Pancreas (tissue), 10 donors: Measurements from ENCODE around the gene INF2. TPM values are rescaled to one million over a fixed set of nuclear protein-coding genes. Genes with fewer than 3 reads are reported as not detected.

ENCODE experiments used
- ATAC-seq, 4 donors: fragments of 200-7000 bp; cut with Tn5 transposase; one replicate each; pipeline versions ENCODE4 v1.8.0 to v1.9.1; 2020; ENCODE audit warnings: mild to moderate bottlenecking in 4 of 4, moderate library complexity in 4 of 4
- DNase-seq, 6 donors: peaks; one replicate each; pipeline ENCODE4 v3.0.0-alpha.2; 2020
- FAIRE-seq: peaks from 2 replicates; lab custom pipeline; 2012; peaks lifted over from hg19 to GRCh38; lab: Jason Lieb, UNC
- H3K27ac ChIP-seq, 4 donors: fragments of 200-600 bp; sonication (generic); 1 replicate in 3 of 4; 2 replicates in 1 of 4; pipeline versions ENCODE4 v1.5.0 to v1.8.0; 2020
- H3K27me3 ChIP-seq, 4 donors: fragments of 200-600 bp; one replicate each; pipeline ENCODE4 v1.8.0; 2021
- H3K36me3 ChIP-seq, 3 donors: fragments of 200-600 bp; sonication (generic) in 1 of 3; one replicate each; pipeline versions ENCODE4 v1.5.0 to v1.8.0; 2020 to 2021
- H3K4me1 ChIP-seq, 3 donors: fragments of 200-600 bp; one replicate each; pipeline ENCODE4 v1.8.0; 2021
- H3K4me3 ChIP-seq, 4 donors: fragments of 200-600 bp; sonication (generic) in 2 of 4; one replicate each; pipeline versions ENCODE4 v1.5.0 to v1.8.0; 2020 to 2021
- H3K9me3 ChIP-seq, 4 donors: fragments of 200-600 bp; one replicate each; pipeline ENCODE4 v1.8.0; 2021
- CTCF ChIP-seq, 4 donors: fragments of 200-600 bp; sonication (generic) in 3 of 4; IDR thresholded peaks; one replicate each; pipeline versions ENCODE4 v1.5.0 to v1.8.0; 2021; ENCODE audit warnings: antibody characterized with exemption in 4 of 4
- WGBS, 2 donors: extraction: QIAGEN DNeasy Blood & Tissue Kit; methylation state at CpG; one replicate each; pipeline ENCODE4 v1.1.7; 2013; 5-methylcytosine and 5-hydroxymethylcytosine counted together
- intact Hi-C, 3 donors: fragments of 100-400 bp; cut with DNase I; formaldehyde crosslinking; loops; one replicate each; pipeline versions ENCODE4 v1.11.1 to v1.14.2; 2022
- polyA plus RNA-seq, 2 donors: library from polyadenylated mRNA; stranded (reverse); fragments of 200-250 nt; gene quantifications; one replicate each; pipeline ENCODE4 v1.2.3, GENCODE V29; 2013
- total RNA-seq, 6 donors: library from RNA; stranded (reverse); fragmentation: NEBNext Ultra II Directional in 4 of 6; extraction: Animal tissue kit (Norgen Biotek cat#: 25700) in 4 of 6; gene quantifications; one replicate each; pipeline versions ENCODE4 v1.2.1 to v1.2.4, GENCODE V29; 2021 to 2023
- donor health status: healthy with polysubstance abuse.
- donor health status: DM: no; HTN: no; CAD: no; lungs with moderate emphysema.
- donor health status: DM: no; HTN: no; CAD: no.
- donor health status: control.
- donor health status: control.
- donor health status: Bipolar disorder and iron deficiency.
- donor health status: DM: yes; HTN: yes; CAD: no.
- donor health status: DM: no; HTN: no; CAD: no.
- donor health status: DM: no; HTN: no; CAD: no.
- donor health status: DM: yes; HTN: yes; CAD: no.

INF2 gene
- total and polyA plus RNA-seq, 8 donors, result 20.4 to 80.8 (median 27.8) TPM

DNA sequence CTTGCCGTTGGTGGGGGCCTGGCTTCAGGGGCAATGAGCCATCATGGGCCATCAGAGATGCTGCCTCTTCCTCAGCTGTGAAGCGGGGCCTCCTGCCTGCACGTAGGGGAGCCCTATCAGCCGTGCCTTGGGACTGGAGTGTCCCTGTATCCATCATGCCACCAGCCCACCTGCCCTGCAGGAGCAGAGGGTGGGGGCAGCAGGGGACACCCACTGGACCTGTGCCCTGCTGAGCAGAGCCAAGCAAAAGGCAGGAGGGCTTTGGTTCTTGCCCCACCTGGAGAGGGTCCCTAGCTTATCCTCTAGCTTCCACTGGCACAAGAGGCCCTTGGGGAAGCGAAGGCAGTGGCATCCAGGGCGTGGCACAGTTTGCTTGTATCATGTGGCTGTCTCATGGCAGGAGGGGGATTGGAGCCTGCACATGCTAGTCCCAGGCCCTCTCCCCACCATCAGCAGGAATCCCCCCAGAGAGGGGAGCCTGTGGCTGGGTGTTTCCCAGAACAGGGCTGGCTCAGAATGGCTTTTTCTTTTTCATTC lies 44.7 kb downstream of the INF2 start:
- ATAC-seq, result no peak
- intact Hi-C loops, result no loop called here
- Histone ChIP-seq H3K4me1 (no peaks in the 10 kb centered on the region), H3K27me3 (no peaks in the 10 kb centered on the region), H3K9me3 (no peaks in the 10 kb centered on the region), H3K27ac (no peak overlapping the region), H3K36me3 (no peaks in the 10 kb centered on the region), H3K4me3 (no peak overlapping the region)
- no peak for DNase-seq
- 83 to 91% methylated on average over 6 of the region's 6 CpGs for WGBS, 2 donors
- no peak for TF ChIP-seq CTCF (IDR thresholded peaks at IDR 0.05)
- FAIRE-seq, result no peak

GRCh38 chr14:104734601-104734990 lies 45.2 kb downstream of the INF2 start:
- Histone ChIP-seq H3K36me3 (no peaks in the 10 kb centered on the region), H3K4me1 (no peaks in the 10 kb centered on the region), H3K9me3 (no peaks in the 10 kb centered on the region), H3K27me3 (no peaks in the 10 kb centered on the region), H3K4me3 (no peak overlapping the region), H3K27ac (no peak overlapping the region)
- intact Hi-C loops, result no loop called here
- no peak for DNase-seq
- ATAC-seq, result no peak
- no peak for FAIRE-seq
- WGBS, 2 donors, result 90 to 94% methylated on average over 9 of the region's 9 CpGs
- no peak for TF ChIP-seq CTCF (IDR thresholded peaks at IDR 0.05)

DNA sequence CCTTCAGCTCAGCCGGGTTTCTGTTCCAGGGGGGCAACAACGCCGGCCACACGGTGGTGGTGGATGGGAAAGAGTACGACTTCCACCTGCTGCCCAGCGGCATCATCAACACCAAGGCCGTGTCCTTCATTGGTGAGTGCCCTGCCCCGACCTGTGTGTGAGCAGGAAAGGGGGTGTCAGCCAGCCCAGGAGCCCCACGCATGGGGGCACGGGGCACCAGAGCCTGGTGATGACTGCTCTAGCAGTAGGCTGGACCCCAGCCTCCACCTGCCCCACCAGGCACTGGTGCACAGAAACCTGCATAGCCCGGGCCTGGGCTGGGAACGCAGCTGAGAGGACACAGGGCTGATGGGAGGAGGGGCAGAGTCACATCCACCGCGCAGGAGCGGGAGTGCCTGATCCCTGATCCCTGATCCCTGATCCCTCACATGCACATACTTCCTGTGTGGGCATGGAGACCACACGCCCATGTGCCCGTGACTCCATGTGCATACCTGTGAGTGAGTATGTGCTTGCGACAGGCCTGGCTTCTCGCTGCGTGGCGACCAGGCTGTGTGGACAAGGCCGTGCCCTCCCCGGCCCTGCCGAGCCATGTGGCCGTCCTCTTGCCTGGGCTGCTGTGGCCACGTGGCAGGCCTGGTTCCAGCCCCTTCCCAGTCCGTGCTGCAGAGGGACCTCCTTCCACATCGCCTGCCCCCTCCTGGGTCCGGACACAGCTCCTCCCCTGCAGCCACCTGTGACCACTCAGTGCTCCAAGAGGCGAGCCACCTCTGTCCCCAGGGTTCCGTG lies 45.8 kb downstream of the INF2 start:
- H3K4me1 ChIP-seq, result no peaks in the 10 kb centered on the region
- H3K27ac ChIP-seq, result peak overlapping the region in 1 of 4 donors; percentile 29

DNA sequence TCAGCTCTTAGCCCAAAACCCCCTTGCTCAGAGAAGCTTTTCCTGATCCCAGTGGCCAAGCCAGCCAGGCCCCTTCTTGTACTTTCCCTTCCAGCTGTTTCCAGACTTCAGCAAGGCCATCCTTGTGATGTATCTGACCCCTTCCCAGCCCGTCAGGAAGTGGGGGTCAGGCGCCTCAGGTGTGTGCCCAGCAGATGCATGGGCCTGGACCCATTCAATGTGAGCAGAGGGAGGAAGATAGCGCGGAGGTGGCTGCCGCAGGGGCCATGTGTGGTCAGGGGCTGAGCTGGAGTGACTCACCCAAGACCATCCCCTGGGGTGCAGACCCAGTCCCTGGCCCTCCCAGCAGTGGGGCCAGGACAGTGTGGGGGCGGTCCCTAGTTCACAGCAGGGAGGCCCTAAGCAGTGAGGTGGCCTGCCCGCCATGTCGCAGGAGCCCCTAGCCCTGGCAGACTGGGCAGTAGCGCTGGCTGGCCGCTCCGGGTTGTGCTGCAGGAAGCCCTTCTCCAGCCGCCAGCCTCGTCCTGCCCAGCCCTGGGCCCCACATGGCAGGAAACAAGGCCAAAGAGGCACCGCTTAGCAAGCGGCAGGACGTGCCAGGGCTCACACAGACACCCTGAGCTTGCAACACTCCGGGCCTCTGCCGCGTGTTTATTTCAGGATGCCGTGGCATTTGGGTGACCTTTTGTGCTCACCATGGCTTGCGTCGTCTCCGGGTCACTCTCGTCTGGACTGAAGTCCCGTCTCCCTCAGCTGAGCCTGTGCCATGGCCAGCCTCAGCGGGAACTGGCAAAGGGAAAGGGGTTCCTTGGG lies 46.6 kb downstream of the INF2 start:
- TF ChIP-seq CTCF (IDR thresholded peaks at IDR 0.05), result no peak
- Histone ChIP-seq H3K4me1 (no peaks in the 10 kb centered on the region), H3K27me3 (no peaks in the 10 kb centered on the region), H3K27ac (peak overlapping the region in 1 of 4 donors; percentile 29), H3K36me3 (no peaks in the 10 kb centered on the region), H3K4me3 (no peak overlapping the region), H3K9me3 (no peaks in the 10 kb centered on the region)
- peak in 3 of 4 donors; percentile 41 to 71 (median 46) for ATAC-seq
- 74 to 77% methylated on average over 24 to 26 of the region's 26 CpGs for WGBS, 2 donors
- DNase-seq, result no peak
- intact Hi-C loops, result no loop called here
- no peak for FAIRE-seq

More for the DNA sequence above, 45.8 kb downstream of the INF2 start:
- no peak for TF ChIP-seq CTCF (IDR thresholded peaks at IDR 0.05)
- ATAC-seq (peak in 1 of 4 donors; percentile 4), FAIRE-seq (no peak), DNase-seq (no peak)
- no peaks in the 10 kb centered on the region for H3K36me3 ChIP-seq
- intact Hi-C loops, result no loop called here
- WGBS, 2 donors, result 82% methylated on average over 31 of the region's 31 CpGs
- H3K27me3 ChIP-seq, result no peaks in the 10 kb centered on the region
- H3K4me3 ChIP-seq, result no peak overlapping the region
- no peaks in the 10 kb centered on the region for H3K9me3 ChIP-seq
